SK-N-SH treated with all-trans-retinoic acid at 6 μM for 48 hours (cell line): ENCODE measurements around the gene CACNA1I.

ENCODE experiments used
- BACH2 ChIP-seq: fragments of 250-450 bp; sonication (Bioruptor Pico); IDR thresholded peaks from 2 replicates; pipeline ENCODE4 v1.9.0; 2021; ENCODE audit warnings: mild to moderate bottlenecking, borderline replicate concordance
- CSDC2 ChIP-seq: fragments of 250-450 bp; sonication (Bioruptor Pico); IDR thresholded peaks from 2 replicates; pipeline ENCODE4 v1.5.0; 2020; ENCODE audit warnings: mild to moderate bottlenecking, moderate library complexity
- GLIS3 ChIP-seq: fragments of 250-450 bp; sonication (Bioruptor Pico); IDR thresholded peaks from 2 replicates; pipeline ENCODE4 v1.5.0; 2020; ENCODE audit warnings: mild to moderate bottlenecking, moderate library complexity
- POU6F1 ChIP-seq: fragments of 250-450 bp; sonication (Bioruptor Pico); IDR thresholded peaks from 2 replicates; pipeline ENCODE4 v1.8.0; 2021; ENCODE audit warnings: low read depth, mild to moderate bottlenecking, moderate library complexity, borderline replicate concordance
- PPARA ChIP-seq: fragments of 250-450 bp; sonication (Bioruptor Pico); IDR thresholded peaks from 2 replicates; pipeline ENCODE4 v1.5.0; 2020; ENCODE audit warnings: mild to moderate bottlenecking, borderline replicate concordance
- RARB ChIP-seq: fragments of 250-450 bp; sonication (Bioruptor Pico); IDR thresholded peaks from 2 replicates; pipeline ENCODE4 v1.8.0; 2021; ENCODE audit warnings: mild to moderate bottlenecking, moderate library complexity
- ZC3H10 ChIP-seq: fragments of 250-450 bp; sonication (Bioruptor Pico); IDR thresholded peaks from 2 replicates; pipeline ENCODE4 v1.5.1; 2021; ENCODE audit warnings: mild to moderate bottlenecking, moderate library complexity
- ZFP3 ChIP-seq: fragments of 250-450 bp; sonication (Bioruptor Pico); IDR thresholded peaks from 2 replicates; pipeline ENCODE4 v1.5.0; 2020; ENCODE audit warnings: mild to moderate bottlenecking, moderate library complexity
- ZNF565 ChIP-seq: fragments of 450-650 bp; formaldehyde crosslinking; conservative IDR thresholded peaks from 2 replicates; pipeline ENCODE4 v1.5.0; 2020; ENCODE audit warnings: low read depth, mild to moderate bottlenecking, moderate library complexity
- ZNF8 ChIP-seq: fragments of 450-650 bp; formaldehyde crosslinking; IDR thresholded peaks from 2 replicates; pipeline ENCODE4 v1.5.0; 2020; ENCODE audit warnings: mild to moderate bottlenecking, moderate library complexity

- TF ChIP-seq ZNF565 (CRISPR knock-in tag) (no peak), POU6F1 (CRISPR knock-in tag) (no peak), CSDC2 (CRISPR knock-in tag) (no peak), RARB (no peak), GLIS3 (CRISPR knock-in tag) (no peak), ZC3H10 (CRISPR knock-in tag) (no peak), ZNF8 (CRISPR knock-in tag) (no peak), ZFP3 (CRISPR knock-in tag) (no peak), PPARA (no peak), BACH2 (CRISPR knock-in tag) (no peak)
These were observed 98.9 kb downstream of the CACNA1I start for GRCh38 chr22:39669432-39669831.
